GM21528 (cell line): Measurements from ENCODE around the gene PSAPL1.

ENCODE experiments used
- ATAC-seq: cut with Tn5 transposase; IDR thresholded peaks from one replicate; pipeline ENCODE4 v1.9.1; 2021; ENCODE audit warnings: mild to moderate bottlenecking, moderate library complexity; ENCODE audit not compliant: unreplicated experiment, low FRiP score

Gene PSAPL1

DNA sequence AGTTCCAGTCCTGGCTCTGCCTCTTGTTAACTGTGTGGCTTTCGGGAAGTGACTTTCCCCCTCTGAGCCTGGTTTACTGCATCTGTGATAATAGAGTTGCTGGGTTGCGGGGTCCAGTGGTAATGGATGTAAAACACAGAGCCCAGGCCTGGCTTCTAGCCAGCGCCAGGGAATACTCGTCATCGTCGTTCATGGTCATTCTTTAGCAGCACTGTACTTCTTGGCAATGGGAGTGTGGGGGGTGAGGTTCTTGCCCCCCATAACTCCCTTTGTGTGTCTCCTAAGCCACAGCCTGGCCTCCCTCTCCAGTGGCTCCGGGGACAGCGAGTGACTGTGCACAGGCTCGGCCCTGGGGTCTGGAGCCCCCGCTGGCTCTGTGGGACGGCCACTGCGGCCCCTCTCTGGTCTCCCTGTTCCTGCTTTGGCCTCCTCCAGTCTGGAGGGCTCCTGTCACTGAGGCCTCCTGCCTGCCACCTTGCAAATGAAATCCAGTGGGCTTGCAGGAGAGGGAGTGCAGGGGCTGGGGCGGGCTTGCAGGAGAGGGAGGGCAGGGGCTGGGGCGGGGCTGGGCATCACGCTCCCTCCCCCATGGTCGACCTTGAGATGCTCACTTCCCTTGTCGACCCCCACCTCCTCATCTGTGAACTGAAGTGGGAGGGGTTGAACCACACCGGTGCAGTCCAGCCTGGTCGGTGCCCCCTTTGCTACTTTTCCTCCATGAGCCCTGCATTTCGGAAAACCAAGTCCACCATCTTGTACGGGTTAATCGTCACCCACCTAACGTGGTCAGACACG lies 13.2 kb downstream of the PSAPL1 start:
- no peak for ATAC-seq

DNA sequence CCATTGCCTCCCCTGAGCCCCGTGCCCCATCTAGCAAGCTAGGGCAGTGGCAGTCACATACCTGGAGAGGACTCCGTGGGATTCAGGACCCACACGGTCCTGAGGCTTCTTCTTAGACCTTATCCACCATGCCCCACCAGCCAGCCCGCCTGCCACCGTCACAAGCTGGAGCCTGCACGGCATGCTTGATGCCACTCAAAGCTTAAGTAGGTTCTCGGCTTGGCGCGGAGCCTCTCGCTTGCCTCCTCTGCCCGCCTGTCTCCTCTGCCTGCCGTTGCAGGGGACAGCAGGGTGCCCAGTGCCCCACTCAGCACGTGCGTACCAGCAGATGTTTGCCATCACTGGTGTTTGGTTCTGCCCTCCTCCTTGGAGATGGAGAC lies 14.1 kb downstream of the PSAPL1 start:
- no peak for ATAC-seq

DNA sequence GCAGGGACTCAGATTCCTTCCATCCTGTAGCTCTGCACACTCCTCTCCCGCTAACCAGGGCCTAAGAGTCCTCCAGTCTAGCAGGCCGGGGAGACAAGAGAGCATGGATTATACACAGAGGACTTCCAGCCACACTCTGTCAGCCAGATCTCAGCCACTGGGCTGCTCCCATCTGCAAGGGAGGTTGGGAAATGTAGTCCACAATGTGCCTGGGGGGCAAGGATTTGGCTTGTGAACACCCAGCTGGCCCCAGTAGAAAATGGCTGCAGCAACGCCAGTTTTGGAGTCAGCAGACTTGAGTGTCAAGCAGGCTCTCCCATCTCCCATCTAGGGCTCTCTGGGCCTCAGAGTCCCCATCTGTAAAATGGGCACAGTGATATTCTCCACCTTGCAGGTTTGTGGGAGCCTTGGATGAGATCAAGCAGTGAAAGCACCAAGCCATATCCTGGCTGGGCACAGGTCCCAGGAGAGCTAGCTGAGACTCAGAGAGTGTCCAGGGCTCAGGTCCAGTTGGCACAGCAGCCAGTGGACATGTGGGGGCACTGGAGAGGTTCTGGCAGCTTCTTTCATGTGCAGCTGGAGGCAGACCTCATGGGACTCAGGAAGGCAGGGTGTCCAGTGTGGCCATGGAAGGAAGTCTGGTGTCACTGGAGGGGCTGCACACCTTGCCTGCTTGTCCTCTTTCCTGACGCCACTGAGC lies 14.6 kb downstream of the PSAPL1 start:
- no peak for ATAC-seq

DNA sequence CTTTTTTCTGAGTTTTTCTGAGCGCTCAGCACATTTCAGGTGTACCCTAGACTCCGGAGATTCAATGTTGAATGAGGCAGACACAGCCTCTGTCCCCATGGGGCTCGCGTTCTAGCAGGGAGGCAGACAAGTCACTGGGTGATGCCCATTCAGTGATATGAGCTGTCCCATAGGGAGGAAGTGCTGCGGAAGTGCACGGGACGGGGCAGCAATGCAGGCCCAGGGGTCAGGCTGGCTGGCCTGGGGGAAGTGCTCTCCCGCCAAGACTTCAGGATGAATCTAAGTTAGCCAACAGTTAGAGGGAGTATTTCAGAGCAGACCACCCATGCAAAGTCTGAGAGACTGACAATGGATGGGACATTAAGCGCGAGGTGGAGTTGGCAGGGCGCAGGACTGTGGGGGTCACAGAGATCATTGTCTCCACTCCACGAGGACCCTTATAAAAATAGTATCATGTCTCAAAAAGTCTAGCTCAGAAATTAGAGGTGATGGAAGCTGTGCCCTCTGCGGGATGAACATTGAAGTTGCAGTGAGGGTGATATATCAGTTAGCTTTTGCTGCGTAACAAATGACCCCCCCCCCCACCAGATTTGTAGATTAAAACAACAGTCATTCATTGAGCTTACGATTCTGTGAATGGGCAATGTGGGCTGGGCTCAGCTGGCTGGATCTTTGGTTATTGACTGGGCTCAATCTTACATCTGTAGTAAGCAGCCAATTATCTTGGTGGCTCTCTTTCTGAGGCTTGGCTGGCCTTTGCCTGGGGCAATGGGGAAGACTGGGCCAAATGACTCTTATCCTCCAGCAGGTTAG lies 16.4 kb downstream of the PSAPL1 start:
- ATAC-seq: no peak

DNA sequence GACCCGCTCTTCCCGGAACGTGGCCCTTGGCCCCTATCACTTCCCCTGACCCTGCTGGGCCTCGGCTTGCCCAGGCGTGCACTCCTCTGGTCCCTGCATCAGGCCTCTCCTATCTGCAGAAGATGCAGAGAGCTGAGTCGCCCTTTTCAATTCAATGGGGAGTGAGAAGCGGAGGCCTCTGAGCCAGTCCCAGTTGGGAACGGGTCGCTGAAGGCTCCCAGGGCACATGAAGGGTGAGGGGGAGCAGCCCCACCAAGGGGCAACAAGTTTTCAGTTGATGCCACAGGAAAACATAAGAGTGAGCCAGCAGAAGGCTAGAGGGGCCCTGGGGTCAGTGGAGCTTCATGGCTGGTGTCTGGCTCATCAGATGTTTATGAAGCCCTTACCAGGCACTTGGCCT lies 17.1 kb downstream of the PSAPL1 start:
- no peak for ATAC-seq

DNA sequence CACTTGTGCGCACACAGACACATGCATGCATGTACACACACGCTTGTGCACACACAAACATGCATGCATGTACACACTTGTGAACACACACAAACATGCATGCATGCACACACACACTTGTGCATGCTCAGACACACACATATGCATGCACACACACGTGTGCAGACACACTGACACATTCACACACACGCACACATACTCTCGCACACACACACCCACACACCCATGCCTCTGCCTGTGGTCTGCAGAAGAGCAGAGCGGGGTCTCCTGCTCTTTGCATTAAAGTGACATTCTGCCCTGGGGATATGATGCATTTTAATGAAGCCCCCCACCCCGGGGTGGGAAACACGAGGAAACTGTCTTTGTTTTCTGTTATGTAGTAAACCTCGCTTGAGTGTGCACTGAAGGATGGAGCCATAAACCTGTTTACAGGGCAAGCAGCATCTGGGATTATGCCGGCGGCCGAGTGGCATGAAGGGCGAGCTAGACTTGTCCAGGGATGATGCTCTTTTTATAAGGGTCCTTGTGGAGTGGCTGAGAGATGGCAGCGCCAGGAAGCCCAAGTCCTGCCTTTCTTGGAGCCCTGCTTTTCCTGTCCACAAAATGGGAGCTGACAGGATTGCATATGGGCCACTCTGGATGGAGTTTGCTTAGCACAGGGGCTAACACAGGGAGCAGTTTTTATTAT lies 17.8 kb downstream of the PSAPL1 start:
- no peak for ATAC-seq

DNA sequence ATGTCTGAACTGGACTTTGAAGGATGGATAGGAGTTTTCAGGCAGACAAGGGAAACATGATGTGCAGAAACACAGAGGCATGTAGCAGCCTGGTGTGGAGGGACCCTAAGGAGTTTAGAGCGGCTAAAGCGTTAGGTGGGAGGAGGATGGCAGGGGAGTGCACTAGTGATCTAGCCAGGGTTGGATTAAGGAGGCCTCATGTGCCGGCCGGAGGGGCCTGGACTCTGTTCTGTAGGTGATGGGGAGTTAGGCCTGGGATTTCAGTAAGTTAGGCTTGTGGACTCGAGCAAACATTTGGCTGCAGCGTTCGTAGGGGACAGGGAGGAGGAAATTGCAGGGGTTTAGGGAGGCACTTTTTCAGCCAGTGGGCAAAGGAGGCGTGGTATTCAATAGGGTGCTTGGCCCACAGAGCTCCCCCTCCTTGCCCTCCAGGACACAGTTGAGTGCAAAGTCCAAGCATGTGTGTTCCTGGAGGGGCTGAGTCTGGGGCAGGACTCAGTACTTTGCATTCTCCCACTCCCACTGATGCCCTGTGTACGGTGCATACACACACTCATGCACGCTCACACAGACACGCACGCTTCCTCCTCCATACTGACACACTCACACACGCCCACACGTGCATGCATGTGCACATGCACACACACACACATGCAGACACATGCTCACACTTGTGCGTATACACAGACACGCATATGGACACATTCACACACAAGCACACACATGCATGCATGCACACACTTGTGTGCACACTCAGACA lies 18.6 kb downstream of the PSAPL1 start:
- no peak for ATAC-seq

DNA sequence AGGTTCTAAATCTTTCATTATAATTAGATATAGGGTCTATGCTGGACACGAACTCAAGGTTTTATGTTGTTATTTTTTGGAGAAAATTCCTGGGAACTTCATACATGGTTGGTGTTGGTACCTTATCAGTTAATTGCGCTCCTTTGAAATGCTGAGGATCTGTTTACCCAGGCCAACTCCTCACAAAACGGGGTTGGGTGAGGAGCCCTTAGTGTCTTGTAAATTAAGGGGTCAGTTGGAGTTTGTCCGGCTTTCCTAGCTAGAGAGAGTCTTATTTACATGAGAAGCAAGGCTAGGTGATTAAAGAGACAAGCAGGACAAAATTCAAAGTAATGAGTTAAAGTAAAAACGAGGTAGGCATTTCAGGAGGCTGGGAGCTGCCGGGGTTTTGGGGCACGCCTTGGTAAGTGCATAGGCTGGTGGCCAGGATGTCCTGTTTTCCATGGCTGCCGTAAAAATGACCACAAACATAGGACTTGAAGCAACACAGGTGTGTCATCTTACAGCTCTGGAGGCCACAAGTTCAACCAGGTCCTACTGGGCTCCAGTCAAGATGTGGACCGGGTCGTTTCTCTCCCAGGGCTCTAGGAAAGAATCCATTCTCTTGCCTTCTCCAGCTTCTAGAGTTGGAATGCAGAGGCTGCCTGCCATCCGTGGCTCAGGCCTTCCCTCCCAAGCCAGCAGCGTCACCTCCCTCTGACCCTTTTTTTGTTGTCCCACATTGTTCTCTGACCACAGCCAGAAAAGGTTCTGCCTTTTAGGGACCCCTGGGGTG lies 19.8 kb downstream of the PSAPL1 start:
- no peak for ATAC-seq

DNA sequence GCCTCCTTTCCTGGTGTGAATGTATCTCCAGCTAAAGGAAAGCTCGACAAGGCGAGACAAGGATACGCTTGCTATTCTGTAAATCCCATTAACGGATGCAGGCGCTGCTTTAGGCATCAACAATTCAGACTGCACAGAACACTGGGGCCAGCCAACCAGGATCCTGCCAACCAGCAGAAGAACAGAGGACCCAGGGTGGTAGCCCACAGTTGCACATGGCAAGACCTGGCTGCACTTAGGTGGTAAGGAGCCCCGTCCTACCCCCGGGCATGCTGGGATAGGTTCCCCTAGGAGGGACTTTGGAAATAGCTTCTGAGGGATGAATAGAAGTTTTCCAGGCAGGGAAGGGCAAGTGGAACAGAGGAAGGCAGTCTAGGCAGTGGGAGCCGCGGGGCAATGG lies 20.7 kb downstream of the PSAPL1 start:
- ATAC-seq: no peak

DNA sequence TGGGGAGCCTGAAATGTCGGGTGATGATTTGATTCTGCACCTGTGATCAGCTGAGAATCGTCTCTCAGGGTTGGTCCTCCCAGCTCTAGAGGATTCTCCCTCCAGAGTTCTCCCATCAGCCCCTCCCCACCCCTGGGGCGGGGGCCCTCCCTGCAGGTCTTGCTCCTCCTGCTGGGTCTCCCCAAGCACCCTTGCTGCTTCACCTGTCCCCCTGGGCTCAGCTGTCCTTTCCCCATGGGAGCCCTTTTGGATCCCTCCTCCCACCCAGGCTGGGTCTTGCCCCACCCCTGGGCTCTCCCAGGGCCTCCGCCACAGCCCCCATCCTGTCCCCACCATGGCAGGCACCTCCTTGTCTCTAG lies 22.2 kb downstream of the PSAPL1 start:
- ATAC-seq: no peak

DNA sequence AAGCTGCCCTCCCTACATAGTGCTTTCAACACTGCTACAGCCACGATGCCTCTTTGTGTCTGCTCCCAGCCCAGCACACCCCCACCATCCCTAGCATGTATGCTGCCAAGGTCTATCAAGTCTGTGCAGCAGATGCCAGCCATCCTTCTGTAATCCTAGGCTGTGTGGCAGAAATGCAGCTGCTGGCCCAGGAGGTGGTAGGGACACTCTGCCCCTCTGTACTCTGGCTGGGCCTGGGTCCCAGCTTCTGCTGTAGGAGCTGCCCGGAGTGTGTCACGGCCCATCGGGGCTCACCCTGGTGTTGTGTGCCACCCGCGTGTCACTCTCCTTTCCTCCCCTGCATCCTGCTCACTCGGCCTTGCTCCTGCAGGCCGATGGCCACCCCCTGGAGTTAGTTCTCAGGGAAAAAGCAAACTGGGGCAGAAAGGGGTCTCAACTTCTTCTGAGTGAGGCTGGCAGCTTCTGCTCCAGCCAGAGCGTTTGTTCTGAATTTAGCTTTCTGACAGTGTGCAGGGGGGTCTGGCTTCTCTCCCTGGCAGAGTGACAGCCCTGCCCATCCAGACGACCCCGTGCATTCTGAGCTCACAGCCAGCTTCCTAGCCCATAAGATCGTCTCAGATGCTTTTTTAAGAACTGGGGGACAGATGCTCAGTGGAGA lies 22.7 kb downstream of the PSAPL1 start:
- no peak for ATAC-seq

DNA sequence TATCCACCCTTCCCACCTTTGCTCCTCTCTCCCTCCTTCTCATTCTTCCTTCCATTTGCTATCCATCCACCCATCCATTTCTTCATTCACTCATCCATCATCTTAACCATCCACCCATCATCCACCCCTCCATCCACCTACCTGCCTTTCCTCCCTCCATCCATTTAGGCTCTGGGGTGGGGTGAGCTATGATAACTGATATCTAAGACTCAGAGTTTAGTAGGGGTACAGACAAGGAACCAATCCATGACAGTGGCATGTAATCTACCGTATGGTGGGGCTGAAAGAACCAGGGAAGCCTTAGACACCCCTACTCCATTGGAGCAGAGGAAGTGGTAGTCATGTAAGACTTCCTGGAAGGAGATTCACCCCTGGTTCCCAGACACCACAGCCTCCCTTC lies 23.2 kb downstream of the PSAPL1 start:
- ATAC-seq: no peak

DNA sequence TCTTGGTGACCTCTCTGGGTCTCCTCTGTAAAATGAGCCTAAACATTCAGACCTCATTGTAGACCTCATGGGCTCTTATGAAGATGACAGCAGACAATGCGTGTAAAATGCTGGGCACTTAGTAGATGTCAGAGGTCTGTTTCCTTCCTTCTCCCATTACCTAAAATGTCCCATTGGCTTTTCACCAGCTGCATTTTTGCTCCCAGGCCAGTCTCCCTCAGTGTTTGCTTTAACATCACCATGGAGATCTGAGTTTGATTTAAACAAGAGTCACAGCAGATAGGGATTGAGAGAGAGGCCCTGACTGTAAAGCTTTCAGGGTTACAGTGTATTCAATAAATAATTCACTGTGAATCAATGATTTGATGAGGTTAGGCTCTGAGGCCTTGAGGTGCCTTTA lies 24.3 kb downstream of the PSAPL1 start:
- ATAC-seq: no peak

DNA sequence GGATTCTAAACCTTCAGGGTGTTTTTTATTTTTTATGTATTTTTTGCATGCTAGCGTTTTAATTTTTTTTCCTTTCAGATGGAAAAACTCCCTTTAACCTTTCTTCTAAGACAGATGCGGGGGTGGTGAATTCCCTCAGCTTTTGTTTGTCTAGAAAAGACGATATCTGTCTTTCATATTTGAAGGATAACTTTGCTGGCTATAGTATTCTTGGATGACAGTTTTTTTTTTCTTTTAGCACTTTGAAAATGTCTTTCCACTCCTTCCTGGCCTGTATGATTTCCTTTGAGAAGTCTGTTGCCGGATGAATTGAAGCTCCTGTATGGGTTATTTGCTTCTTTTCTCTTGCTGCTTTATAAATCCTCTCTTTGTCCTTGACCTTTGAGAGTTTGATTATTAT lies 26.6 kb downstream of the PSAPL1 start:
- no peak for ATAC-seq

DNA sequence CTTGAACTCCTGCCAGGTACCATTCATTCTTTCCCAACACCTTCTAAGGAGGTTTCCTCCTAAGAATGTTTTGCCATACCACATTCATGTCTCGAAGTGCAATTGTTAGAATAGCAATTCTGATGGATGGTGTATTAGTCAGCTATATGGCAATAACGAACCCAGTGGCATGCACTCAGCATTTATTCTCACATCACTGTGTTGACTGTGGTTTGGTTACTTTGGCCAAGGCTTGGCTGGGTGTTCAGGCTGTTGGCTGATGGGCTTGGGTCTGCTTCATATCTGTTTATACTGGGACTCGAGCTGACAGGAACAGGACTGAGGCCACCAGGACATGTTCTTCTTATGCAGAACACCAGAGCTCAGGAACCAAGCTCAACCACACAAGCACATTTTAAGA lies 31.7 kb downstream of the PSAPL1 start:
- no peak for ATAC-seq

DNA sequence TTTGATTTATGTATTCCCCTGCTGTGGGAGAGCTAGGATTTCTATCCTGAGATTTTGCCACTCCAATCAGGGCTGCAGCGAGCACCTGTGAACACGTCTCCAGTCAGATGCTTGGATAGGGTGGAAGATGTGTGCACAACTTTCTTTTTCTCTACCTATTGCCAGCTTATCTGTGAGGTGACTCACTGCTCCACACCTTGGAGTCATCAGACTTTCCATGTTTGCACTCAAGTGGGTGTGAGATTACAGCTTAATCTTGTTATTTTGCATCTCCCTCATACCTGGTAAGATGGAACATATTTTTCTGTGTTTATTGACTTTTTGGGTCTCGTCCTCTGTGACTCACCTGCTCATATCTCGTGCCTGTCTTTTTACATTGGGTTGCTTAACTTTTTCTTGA lies 32.2 kb downstream of the PSAPL1 start:
- no peak for ATAC-seq

DNA sequence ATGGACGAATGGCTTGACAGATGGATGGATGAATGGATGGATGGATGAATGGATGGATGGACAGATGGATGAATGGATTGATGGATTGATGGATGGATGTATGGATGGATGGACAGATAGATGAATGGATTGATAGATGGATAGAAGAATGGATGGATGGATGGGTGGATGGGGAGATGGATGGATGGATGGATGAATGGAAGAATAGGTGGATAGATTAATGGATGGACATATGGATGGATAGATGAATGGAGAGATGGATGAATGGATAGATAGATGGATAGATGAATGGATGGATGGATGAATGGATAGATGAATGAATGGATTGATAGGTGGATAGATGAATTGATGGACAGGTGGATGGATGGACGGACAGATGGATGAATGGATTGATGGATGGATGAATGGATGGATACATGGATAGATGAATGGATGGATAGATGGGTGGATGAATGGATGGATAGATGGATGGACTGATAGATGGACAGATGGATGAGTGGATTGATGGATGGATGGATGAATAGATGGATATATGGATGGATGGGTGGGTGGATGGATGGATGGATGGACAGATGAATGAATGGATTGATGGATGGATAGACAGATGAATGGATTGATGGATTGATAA lies 33.9 kb downstream of the PSAPL1 start:
- ATAC-seq: no peak

DNA sequence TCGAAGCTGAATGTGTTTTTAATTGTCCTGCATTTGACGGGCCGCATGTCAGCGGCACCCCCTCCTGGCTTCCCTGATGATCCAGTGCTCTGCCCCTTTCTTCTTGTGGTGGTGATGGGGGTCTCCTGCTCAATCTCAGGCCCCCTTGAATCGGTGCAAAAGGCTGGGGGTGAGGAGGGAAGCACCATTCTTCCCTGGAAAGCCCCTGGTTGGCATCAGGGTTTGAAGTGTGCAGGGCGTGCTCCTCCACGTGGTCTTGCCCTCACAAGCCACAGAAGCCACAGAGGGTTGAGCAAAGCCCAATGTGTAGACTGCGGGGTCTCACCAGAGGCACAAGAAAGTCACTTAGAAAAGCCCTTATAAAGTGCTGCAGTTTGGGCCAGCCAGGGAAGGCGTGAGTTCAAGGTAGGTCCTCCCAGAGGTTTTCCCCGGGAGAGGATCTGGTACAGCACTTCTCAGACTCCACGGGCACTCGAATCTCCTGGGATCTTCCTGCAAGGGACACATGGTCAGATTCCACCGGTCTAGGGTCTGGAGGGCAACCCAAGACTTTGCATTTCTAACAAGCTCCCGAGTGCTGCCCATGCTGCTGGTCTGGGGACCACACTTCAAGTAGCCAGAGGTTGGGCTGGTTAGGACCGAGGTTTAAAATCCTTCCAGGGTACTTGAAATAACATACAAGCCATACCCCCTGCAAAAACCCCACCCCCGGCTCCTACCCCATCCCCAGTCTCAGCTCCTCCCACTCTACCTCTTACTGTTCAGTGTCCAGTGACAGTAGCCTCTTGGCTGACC lies 35.1 kb downstream of the PSAPL1 start:
- ATAC-seq: no peak
